C4-2B (cell line): Measurements from ENCODE around the gene PTDSS2.

Source experiments
- H3K27ac ChIP-seq: fragments of 450-650 bp; 2 replicates; pipeline ENCODE4 v1.5.1; 2017
- ZFX ChIP-seq: fragments of 450-650 bp; IDR thresholded peaks from 2 replicates; pipeline ENCODE4 v1.6.1; 2017
- TF ChIP-seq, protein P1 (sequence below): fragments of 450-650 bp; conservative IDR thresholded peaks from 2 replicates; pipeline ENCODE4 v1.5.1; 2017; ENCODE audit warnings: mild to moderate bottlenecking

Gene PTDSS2

DNA sequence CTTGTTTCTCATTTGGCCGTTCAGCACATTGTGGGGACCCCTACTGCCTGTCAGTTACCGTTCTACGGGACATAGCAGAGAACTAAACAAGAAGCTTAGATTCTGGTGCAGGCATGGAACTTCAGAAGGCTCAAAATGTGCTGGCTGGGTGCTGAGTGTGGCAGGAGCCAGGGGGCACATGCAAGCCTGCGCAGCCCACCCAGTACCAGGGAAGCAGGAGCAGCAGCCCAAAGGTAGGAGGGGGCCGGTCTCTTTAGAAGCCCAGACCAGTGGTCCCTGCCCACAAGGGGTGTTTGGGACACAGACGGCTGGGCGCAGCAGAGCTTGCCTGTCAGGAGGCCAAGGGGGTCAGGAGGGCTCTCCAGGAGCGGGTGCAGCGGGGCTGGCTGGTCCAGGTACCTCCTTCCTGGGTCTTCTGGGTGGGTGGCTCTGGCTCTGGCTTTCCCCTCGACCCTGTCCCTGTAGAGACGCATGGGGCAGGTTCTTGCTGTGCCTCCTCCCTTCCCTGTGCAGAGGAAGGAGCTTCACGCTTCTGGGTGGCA, 2.2 kb downstream of the PTDSS2 start:
- no peak for TF ChIP-seq ZFX
- TF ChIP-seq, protein P1, sequence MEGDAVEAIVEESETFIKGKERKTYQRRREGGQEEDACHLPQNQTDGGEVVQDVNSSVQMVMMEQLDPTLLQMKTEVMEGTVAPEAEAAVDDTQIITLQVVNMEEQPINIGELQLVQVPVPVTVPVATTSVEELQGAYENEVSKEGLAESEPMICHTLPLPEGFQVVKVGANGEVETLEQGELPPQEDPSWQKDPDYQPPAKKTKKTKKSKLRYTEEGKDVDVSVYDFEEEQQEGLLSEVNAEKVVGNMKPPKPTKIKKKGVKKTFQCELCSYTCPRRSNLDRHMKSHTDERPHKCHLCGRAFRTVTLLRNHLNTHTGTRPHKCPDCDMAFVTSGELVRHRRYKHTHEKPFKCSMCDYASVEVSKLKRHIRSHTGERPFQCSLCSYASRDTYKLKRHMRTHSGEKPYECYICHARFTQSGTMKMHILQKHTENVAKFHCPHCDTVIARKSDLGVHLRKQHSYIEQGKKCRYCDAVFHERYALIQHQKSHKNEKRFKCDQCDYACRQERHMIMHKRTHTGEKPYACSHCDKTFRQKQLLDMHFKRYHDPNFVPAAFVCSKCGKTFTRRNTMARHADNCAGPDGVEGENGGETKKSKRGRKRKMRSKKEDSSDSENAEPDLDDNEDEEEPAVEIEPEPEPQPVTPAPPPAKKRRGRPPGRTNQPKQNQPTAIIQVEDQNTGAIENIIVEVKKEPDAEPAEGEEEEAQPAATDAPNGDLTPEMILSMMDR, result no peak
- H3K27ac ChIP-seq, result no peak overlapping the region

GRCh38 chr11:452916-453527, 2.9 kb downstream of the PTDSS2 start:
- H3K27ac ChIP-seq, result no peak overlapping the region
- TF ChIP-seq, protein P1, result no peak
- no peak for TF ChIP-seq ZFX

- no peak overlapping the region for H3K27ac ChIP-seq
- TF ChIP-seq, protein P1, result no peak
- no peak for TF ChIP-seq ZFX
These were observed 3.5 kb downstream of the PTDSS2 start for GRCh38 chr11:453564-453963.

GRCh38 chr11:454043-454442, 4.0 kb downstream of the PTDSS2 start:
- TF ChIP-seq, protein P1, result no peak
- no peak for TF ChIP-seq ZFX
- H3K27ac ChIP-seq, result no peak overlapping the region

DNA sequence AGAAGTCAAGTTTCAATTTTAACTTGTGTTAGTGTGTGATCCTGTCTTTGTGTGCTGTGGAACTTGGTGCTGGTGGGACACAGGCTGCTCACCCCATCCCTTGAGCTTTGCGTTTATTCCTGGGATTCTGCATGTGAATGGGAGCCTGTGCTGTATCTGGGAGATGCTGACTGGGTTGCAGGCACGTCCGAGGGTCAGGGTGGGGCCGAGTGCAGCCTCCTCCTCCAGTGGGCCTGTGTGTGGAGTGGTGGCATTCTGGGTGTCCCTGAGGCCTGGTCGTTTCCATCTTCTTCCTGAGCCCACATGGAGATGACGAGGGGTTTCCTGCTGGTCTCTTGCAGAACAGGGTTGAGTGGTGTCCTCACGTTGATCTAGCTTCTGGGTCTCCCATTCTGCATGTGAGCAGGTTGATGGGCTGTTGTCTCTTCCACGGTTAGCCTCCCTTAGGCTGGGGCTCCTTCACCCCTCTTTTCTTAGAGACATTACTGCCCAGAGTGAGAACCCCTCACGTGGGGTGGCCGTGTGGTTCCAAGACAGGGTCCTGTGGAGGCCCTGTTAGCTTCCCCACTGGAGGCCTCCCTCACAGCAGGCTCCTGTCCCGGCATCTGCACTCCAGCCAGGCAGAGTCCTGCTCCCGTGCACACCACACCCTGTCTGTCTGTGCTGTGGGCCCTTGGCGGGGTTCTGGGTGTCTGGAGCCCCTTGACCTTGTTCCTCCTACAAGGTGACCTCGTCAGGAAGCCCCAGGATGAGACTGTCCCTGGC, 4.9 kb downstream of the PTDSS2 start:
- TF ChIP-seq ZFX, result no peak
- TF ChIP-seq, protein P1, result no peak
- no peak overlapping the region for H3K27ac ChIP-seq

DNA sequence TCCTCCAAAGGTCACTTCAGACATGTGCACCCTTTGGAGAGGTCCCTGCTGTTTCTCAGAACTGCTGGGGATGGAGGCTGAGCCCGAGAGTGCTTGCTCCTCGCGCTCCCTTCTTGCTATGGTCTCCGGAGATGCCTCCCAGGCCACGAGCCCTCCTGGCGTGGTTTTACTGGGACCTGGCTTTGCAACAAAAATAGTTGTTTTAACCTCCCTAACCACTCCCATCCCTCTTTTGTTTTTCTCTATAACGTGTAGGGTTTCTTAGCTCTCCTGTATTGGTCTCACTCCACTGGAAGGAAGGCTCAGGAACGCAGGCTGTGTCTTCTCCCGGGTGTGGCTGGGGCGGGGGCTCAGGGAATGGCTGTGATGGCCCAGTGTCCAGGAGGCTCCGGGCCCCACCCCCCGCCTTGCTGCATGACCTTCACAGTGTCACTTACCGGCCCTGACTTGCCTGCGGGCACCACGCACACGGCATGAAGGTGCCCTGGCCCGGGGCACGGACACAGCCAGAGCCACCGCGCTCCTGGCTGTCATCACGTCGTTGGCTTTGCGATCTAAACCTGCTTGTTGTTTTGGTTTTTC, 5.6 kb downstream of the PTDSS2 start:
- TF ChIP-seq ZFX, result no peak
- TF ChIP-seq, protein P1, result no peak
- no peak overlapping the region for H3K27ac ChIP-seq

- H3K27ac ChIP-seq, result no peak overlapping the region
- TF ChIP-seq, protein P1, result no peak
These were observed 6.5 kb downstream of the PTDSS2 start for GRCh38 chr11:456533-456932.
